MV-4-11 (cell line): ENCODE measurements around the gene LMF2.

Experiments used
- DNase-seq: peaks from one replicate; lab custom pipeline; 2025; lab: John Stamatoyannopoulos, UW

LMF2 gene

GRCh38 chr22:50482107-50483074 is 25.1 kb downstream of the LMF2 start:
- no peak for DNase-seq

- DNase-seq, result no peak
Observed at GRCh38 chr22:50481440-50482106, 25.9 kb downstream of the LMF2 start, which contains the start of gene ADM2. Gene ADM2, plus strand, starts transcription at chr22:50481543. Its CDS starts 305 bp downstream, at chr22:50481848.

- DNase-seq, result no peak
Observed at GRCh38 chr22:50481045-50481439, 26.5 kb downstream of the LMF2 start.

- no peak for DNase-seq
Observed at GRCh38 chr22:50479721-50480120, 27.8 kb downstream of the LMF2 start.

- DNase-seq, result no peak
Observed at GRCh38 chr22:50477923-50478322, 29.6 kb downstream of the LMF2 start.

GRCh38 chr22:50476868-50477267 is 30.6 kb downstream of the LMF2 start:
- DNase-seq, result no peak

DNA sequence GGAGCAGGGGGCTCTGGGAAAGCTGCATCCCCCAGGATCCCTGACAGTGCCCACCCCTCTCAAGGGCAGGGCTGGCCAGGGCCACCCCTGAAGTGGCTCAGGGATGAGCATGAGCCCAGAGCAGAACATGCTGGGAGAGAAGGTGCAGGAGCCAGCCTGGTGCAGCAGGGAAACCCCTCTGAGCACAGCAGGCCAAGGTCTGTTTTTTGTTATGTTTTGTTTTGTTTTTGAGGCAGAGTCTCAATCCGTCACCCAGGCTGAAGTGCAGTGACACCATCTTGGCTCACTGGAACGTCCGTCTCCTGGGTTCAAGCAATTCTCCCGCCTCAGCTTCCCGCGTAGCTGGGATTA is 31.9 kb downstream of the LMF2 start:
- no peak for DNase-seq

- DNase-seq, result peak; percentile 75
Observed at GRCh38 chr22:50474710-50475651, 32.5 kb downstream of the LMF2 start, which contains the start of gene SBF1. Gene SBF1, minus strand, starts transcription at chr22:50475035. Its CDS starts 195 bp downstream, at chr22:50474840.

DNA sequence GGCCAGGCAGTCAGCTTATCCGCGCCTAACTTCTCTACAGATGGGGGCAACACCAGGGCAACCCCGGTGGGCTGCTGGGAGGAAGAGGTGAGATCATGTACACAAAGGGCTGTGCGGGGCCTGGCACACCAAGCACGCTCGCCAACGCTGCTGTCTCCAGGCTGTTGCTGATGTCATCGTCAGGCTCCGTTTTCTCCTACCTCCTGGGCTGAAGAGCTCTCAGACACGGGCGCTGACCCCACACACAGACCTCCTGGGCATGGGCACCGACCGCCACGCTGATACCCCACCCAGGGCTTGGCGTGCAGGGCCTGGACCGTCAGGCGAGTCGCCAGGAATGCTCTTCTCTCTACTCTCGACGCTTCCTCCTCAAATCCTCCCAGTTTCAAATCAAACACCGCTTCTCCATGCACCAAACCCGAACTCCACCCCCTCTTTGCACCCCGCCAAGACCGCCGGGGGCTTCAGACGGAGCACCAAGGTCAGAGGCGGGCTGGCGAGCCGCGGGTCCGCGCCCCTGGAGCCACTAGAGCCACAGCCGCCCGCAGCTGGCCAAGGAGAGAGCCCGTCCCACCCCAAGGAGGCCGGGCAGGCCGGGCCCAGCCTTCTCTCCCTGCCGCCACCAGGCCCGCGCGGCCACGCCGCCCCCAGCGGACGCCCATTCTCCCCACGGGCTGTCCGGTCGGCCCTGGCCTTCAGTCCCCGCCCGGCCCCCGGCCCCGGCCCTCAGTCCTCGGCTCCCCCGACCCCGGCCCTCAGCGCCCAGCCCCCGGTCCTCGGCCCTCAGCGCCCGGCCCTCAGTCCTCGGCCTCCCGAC is 33.4 kb downstream of the LMF2 start:
- no peak for DNase-seq

DNA sequence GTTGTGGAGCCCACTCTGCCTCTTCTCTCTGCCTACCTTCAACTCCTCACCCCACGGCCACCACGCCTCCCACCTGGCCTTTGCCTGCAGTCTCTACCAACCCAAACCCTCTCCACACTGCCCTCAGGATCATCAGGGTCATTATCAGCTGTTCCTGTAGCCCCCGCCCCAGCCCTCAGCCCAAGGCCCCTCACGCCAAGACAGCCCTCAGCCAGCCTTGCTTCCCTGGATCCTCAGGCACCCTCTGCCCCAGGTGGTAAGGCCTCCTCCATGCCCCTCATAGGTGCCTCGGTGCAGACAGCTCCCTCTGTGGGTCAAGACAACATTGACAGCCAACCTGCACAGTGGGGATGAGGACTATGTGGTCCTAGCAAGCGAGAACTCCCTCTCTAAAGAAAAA is 34.4 kb downstream of the LMF2 start:
- DNase-seq, result no peak

- DNase-seq, result no peak
Observed at GRCh38 chr22:50471962-50472361, 35.5 kb downstream of the LMF2 start.

GRCh38 chr22:50471197-50471847 is 36.2 kb downstream of the LMF2 start:
- no peak for DNase-seq

DNA sequence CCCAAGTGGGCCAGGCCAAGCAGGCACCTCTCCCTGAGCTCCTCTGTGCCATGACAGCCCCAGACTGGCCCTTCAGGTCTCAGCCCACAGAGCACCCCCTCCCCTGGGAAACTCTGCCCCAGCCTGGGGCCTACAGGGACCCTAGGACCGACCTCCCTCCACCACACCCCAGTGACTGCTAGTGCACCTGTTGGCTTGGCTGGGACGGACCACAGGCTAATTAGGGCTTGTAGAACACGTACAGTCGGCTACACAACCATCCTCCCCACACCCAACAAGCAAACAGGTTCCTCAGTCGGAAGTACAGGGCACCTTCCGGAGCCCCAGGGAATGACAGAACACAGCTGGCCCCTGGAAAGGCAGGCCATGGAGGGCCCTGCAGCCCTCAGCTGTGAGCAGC is 37.0 kb downstream of the LMF2 start:
- no peak for DNase-seq

GRCh38 chr22:50469377-50470305 is 37.9 kb downstream of the LMF2 start:
- peak; percentile 87 for DNase-seq

DNA sequence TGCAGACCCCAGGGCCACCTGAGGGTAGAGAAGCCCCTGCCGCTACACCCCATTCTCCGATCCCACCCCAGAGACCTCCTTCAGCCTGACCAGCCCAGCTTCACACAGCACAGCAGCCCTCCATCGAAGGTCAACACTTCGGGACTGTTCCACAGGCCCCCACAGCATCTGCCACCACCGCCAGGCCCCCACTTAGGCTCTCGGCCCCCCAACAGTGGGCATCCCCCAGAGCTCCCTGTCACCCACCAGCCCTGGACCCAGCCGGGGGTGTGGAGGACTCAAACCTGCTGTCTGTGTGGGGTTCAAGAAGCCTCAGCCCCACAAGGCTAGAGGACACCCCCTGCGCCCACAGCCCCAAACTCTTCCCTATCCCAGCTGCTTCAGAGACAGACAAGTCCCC is 38.9 kb downstream of the LMF2 start:
- DNase-seq, result no peak

DNA sequence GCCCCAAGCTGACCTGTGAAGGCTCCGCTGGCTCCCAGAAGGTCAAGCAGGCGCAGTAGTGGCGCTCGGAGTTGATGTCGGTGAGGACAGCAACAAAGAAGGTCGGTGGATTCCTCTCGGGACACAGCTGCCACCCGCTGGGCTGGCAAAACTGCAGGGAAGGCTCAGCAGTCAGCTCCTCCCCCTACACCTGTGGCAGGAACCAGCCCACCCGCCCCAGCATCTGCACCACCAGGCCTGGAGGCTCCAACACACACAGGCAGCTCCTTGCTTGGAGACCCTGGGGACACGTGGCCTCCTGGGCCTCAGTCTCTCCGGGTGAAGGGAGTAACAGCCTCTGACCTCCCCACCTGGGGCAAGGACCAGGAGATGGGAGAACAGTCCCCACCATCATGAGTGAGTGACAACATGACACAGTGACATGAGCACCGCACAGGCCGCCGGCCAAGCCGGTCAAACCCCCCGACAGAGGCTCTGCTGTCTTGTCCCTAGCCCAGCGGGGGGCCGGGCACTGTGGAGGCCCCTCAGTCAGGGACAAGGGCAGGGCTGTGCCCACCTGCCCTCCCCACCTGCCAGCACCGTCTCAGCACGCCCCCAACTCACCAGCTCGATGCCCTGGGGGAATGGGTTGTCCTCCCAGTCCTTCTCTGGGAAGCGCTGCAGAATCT is 39.6 kb downstream of the LMF2 start:
- DNase-seq, result no peak

DNA sequence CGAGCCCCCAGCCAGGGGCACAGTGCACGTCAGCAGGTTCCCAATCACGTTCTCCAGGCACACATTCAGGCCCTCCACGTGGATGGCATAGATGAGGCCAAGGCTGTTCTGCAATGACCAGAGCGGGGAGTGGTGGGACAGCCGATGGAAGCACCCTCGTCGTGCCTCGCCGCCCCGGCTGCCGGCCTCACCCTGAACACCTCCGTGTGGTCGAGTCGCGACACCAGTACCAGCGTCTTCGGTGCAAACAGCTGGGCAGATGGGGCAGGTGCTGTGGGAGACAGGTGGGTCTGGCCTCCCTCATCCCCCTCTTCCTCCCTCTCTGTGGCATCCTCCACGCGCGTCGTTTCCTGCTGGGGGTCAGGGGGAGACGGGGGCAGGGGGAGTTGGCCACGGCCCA is 40.2 kb downstream of the LMF2 start:
- no peak for DNase-seq

DNA sequence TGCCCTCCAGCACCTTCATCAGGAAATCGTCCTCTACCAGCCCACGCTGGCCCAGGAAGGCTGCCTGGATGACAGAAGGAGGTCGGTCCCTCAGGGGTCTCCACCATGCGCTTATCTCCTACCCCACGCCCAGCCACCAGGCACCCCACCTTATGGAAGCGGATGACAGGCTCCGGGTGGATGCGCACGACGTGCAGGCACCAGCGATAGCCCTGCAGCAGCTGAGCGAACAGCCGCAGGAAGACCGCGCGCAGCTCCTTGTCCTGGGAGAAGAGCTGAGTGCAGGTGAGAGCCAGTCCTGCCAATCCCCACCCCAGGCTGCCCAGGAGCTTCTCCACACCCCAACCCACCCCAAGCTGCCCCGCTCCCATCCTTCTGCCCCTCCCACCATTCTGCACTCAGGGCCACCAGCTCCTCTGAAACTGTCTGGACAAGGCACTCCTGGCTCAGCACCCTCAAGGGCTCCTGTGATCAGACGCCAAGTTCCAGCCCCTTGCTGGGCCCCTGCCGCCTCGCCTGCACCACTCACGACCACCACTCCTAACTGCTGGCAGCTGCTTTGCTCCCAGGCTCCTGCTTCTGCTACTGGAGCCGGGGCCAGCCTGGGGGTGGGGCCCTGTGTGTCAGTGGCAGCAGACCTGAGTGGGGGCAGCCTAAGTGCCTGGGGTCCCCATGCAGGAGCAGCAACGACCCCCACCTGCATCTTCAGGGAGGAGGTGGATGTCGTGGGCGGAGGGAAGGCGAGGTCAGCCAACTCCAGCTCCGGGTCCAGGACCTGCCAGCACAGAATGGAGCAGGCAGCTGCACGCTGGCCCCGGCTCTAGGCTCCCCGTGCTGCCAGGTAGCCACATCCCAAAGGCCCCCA is 42.2 kb downstream of the LMF2 start:
- DNase-seq, result no peak
